ENCODE measurements around the gene RNF223.
"Not testable (repeated sequence)": the region's sequence is repeated elsewhere in the genome, so short reads cannot be mapped to it uniquely, and the experiment has no call there.

The RNF223 gene

GRCh38 chr1:1062348-1063163, 11.6 kb downstream of the RNF223 start:
- no peak for TF ChIP-seq SPI1 (IDR thresholded peaks at IDR 0.05; ENCODE audit: low read depth, low read length)
- TF ChIP-seq PAX5 (IDR thresholded peaks at IDR 0.05; ENCODE audit: insufficient read depth, low read length, severe bottlenecking) = no peak
- TF ChIP-seq POLR2AphosphoS5 (IDR thresholded peaks at IDR 0.05; ENCODE audit: low read depth, low read length) = no peak
- FAIRE-seq (no peak), DNase-seq (ENCODE audit: insufficient read length, low spot score) (no peak)

GRCh38 chr1:1061682-1062345, 12.3 kb downstream of the RNF223 start:
- DNase-seq (ENCODE audit: insufficient read length, low spot score) = no peak
- FAIRE-seq = no peak
- TF ChIP-seq PAX5 (IDR thresholded peaks at IDR 0.05; ENCODE audit: insufficient read depth, low read length, severe bottlenecking) (no peak), POU2F2 (IDR thresholded peaks at IDR 0.05; ENCODE audit: low read depth, low read length) (no peak)

DNA sequence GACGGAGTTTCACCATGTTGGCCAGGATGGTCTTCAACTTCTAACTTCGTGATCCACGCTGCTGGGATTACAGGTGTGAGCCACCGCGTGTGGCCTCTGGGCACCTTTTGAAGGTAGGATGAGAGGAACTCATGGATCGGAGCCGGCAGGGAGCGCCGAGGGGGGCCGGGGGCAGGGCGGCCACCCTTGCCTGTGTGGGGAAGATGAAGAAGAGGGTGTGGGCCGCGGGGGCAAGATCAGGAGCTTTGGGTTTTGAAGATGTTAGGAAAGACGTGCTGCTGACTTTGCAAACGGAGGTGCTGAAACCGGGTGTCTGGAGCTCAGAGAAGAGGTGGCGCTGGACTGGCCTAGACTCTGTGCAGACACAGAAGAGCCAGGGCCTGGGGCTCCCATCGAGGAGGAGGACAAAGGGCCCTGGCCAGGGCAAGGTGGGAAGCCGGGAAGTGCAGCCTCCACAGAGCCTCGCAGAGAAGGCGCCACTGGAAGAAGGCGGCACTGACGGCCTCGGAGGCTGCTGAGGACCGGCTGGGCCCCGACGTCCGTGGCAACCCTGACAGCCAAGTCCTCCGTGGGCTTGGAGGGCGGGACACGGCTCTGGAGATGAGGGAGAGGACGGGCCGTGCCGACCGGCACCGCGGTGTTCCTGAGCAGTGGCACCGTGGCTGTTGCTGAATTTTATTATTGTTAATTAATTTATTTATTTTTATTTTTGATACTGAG, 13.7 kb downstream of the RNF223 start:
- no peak for TF ChIP-seq TAF1 (IDR thresholded peaks at IDR 0.05; ENCODE audit: low read depth, low read length)
- no peak for TF ChIP-seq SPI1 (IDR thresholded peaks at IDR 0.05; ENCODE audit: low read depth, low read length)
- FAIRE-seq = no peak
- no peak for DNase-seq (ENCODE audit: insufficient read length, low spot score)

- FAIRE-seq (peak; percentile 83), DNase-seq (ENCODE audit: insufficient read length, low spot score) (peak; percentile 100)
- TF ChIP-seq SPI1 (IDR thresholded peaks at IDR 0.05; ENCODE audit: low read depth, low read length) = no peak
- no peak for TF ChIP-seq POU2F2 (IDR thresholded peaks at IDR 0.05; ENCODE audit: low read depth, low read length)
- no peak for TF ChIP-seq TAF1 (IDR thresholded peaks at IDR 0.05; ENCODE audit: low read depth, low read length)
- peak; percentile 31 for TF ChIP-seq PAX5 (IDR thresholded peaks at IDR 0.05; ENCODE audit: insufficient read depth, low read length, severe bottlenecking)
- TF ChIP-seq POLR2AphosphoS5 (IDR thresholded peaks at IDR 0.05; ENCODE audit: low read depth, low read length) = no peak
- no peak for TF ChIP-seq POLR2A (IDR thresholded peaks at IDR 0.05; ENCODE audit: low read depth, low read length)
Measured at GRCh38 chr1:1059494-1060280, 14.4 kb downstream of the RNF223 start.

DNA sequence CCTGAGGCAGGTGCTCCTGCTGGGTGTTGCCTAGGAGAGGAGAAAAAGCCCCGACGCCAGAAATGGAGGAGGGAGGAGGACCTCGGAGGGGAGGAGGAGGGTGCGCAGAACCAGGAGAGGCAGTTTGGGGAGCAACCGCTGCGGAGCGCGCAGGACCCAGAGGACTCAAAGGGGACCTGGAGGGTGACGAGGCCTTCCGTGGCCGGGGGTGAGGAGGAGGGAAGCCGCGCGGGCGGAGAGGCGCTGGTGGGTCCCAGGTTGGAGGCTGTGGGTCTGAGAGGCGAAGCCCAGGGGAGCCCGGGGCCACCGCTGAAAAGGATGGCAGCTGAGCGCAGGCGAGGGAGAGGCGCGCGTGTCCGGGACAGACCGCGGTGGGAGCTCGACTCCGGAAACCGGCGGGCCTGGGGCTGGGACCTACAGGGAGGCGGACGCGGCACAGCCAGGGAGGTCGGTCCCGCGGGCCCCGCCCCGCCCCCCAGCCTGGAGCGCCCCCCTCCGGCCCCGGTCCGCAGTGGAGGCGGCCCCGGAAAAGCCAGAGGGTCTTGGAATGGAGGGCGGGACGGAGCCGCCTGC, 15.1 kb downstream of the RNF223 start:
- no peak for DNase-seq (ENCODE audit: insufficient read length, low spot score)
- TF ChIP-seq POLR2A (IDR thresholded peaks at IDR 0.05; ENCODE audit: low read depth, low read length) (no peak), SPI1 (IDR thresholded peaks at IDR 0.05; ENCODE audit: low read depth, low read length) (no peak), POU2F2 (IDR thresholded peaks at IDR 0.05; ENCODE audit: low read depth, low read length) (no peak), POLR2AphosphoS5 (IDR thresholded peaks at IDR 0.05; ENCODE audit: low read depth, low read length) (no peak), TAF1 (IDR thresholded peaks at IDR 0.05; ENCODE audit: low read depth, low read length) (no peak), PAX5 (IDR thresholded peaks at IDR 0.05; ENCODE audit: insufficient read depth, low read length, severe bottlenecking) (no peak)
- peak; percentile 64 for FAIRE-seq

DNA sequence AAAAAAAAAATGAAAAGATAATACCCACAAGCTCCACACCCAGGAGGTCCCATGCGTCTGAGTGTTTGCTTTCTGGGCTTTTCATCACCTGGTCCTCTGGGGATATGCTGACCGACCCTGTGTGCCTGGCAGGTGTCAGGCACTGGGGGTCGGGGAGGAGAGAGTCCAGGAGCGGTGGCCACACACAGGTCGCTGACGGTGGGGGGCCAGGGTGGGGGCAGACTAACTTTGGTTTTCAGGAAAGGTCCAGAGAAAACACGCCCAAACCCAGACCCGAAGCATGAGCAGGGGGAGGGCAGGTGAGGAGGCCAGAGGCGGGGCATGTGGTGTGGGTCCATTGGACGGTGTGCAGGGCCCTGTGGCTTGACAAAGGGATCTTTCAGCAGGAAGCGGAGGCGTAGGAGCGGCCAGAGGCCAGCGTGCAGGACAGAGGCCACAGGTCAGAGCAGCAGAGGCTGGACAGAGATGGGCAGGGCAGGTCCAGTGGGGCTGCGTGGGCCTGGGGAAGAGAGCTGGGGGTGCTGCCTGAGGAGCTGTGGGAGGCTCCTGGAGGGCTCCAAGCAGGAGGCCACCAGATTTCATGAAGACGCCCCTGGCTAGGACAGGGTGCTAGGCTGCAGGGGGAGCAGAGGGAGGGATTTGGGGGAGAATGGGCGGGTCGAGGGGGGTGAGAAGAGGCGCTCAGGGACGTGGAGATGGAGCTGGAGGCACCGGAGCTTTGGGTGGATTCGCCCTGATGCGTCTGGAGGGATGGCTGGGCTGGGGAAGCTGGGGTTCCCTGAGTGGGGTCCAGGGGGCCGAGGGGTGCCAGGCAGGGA, 15.8 kb downstream of the RNF223 start:
- DNase-seq (ENCODE audit: insufficient read length, low spot score) (no peak), FAIRE-seq (no peak)
- TF ChIP-seq TAF1 (IDR thresholded peaks at IDR 0.05; ENCODE audit: low read depth, low read length) (no peak), POLR2AphosphoS5 (IDR thresholded peaks at IDR 0.05; ENCODE audit: low read depth, low read length) (no peak), POLR2A (IDR thresholded peaks at IDR 0.05; ENCODE audit: low read depth, low read length) (no peak), PAX5 (IDR thresholded peaks at IDR 0.05; ENCODE audit: insufficient read depth, low read length, severe bottlenecking) (no peak), POU2F2 (IDR thresholded peaks at IDR 0.05; ENCODE audit: low read depth, low read length) (no peak), SPI1 (IDR thresholded peaks at IDR 0.05; ENCODE audit: low read depth, low read length) (no peak)

GRCh38 chr1:1057769-1058087, 16.4 kb downstream of the RNF223 start:
- DNase-seq (ENCODE audit: insufficient read length, low spot score); FAIRE-seq: not testable (repeated sequence)
- TF ChIP-seq PAX5 (IDR thresholded peaks at IDR 0.05; ENCODE audit: insufficient read depth, low read length, severe bottlenecking) = peak; percentile 31

GRCh38 chr1:1055841-1056736, 18.0 kb downstream of the RNF223 start:
- FAIRE-seq (no peak), DNase-seq (ENCODE audit: insufficient read length, low spot score) (no peak)
- TF ChIP-seq PAX5 (IDR thresholded peaks at IDR 0.05; ENCODE audit: insufficient read depth, low read length, severe bottlenecking) (no peak), TAF1 (IDR thresholded peaks at IDR 0.05; ENCODE audit: low read depth, low read length) (no peak), POLR2A (IDR thresholded peaks at IDR 0.05; ENCODE audit: low read depth, low read length) (no peak), SPI1 (IDR thresholded peaks at IDR 0.05; ENCODE audit: low read depth, low read length) (no peak), POU2F2 (IDR thresholded peaks at IDR 0.05; ENCODE audit: low read depth, low read length) (no peak), POLR2AphosphoS5 (IDR thresholded peaks at IDR 0.05; ENCODE audit: low read depth, low read length) (no peak)

Data from GM12891 (cell line).